ENCODE data around the gene MATN4. TPM values are rescaled to one million over a fixed set of nuclear protein-coding genes. Genes with fewer than 3 reads are reported as not detected.
A peak's percentile ranks its signal among the peaks of the same experiment; 100 is the strongest.

MATN4 gene
- total and polyA plus RNA-seq, 11 donors = not detected

- no peaks in the 10 kb centered on the region for H3K36me3 ChIP-seq
- peaks cover 3 to 54% (median 37%) of the 10 kb centered on the region in 12 donors for H3K4me1 ChIP-seq
- ATAC-seq (peak; percentile 34 to 84 (median 77)), DNase-seq (peak; percentile 74 to 85 (median 79))
- peak within 1 kb of the TSS; percentile 60 to 95 (median 78) for H3K4me3 ChIP-seq
- H3K27ac ChIP-seq = peak within 1 kb of the TSS; percentile 81 to 97 (median 95)
- WGBS, 4 donors = 1 to 5% (median 1%) methylated on average over 23 to 77 of the region's 77 CpGs
- H3K27me3 ChIP-seq = no peaks in the 10 kb centered on the region
- intact Hi-C loops (cut with DNase I) = loop anchor here in 1 of 10 donors (10.0 kb wide), 1 partner anchor 447 kb away; the partner anchor contains the start of genes DNTTIP1 and WFDC3
- no peak for TF ChIP-seq CTCF (IDR thresholded peaks at IDR 0.05)
- peak; percentile 86 to 98 for TF ChIP-seq POLR2A (IDR thresholded peaks at IDR 0.05)
- no peaks in the 10 kb centered on the region for H3K9me3 ChIP-seq
These were observed 40.1 kb upstream of the MATN4 start, which contains the start of gene SDC4 for GRCh38 chr20:45347936-45348778. Gene SDC4, minus strand, starts transcription at chr20:45348424. Its CDS starts 40 bp downstream, at chr20:45348384.

- no peak for DNase-seq
- Histone ChIP-seq H3K36me3 (no peaks in the 10 kb centered on the region), H3K4me3 (peak overlapping the region; percentile 60 to 95 (median 78)), H3K9me3 (no peaks in the 10 kb centered on the region), H3K27me3 (no peaks in the 10 kb centered on the region), H3K27ac (peak overlapping the region; percentile 81 to 97 (median 95)), H3K4me1 (peaks cover 3 to 62% (median 44%) of the 10 kb centered on the region in 12 donors)
- TF ChIP-seq POLR2A (IDR thresholded peaks at IDR 0.05) = no peak
- no peak for TF ChIP-seq CTCF (IDR thresholded peaks at IDR 0.05)
- 14 to 29% (median 20%) methylated on average over 6 to 10 of the region's 10 CpGs for WGBS, 4 donors
- peak in 3 of 4 donors; percentile 8 to 33 (median 17) for ATAC-seq
- intact Hi-C loops (cut with DNase I) = loop anchor here in 1 of 10 donors (10.0 kb wide), 1 partner anchor 447 kb away; the partner anchor contains the start of genes DNTTIP1 and WFDC3
These were observed 39.3 kb upstream of the MATN4 start for GRCh38 chr20:45347297-45347935.

GRCh38 chr20:45346851-45347250, 38.8 kb upstream of the MATN4 start:
- ATAC-seq = no peak
- Histone ChIP-seq H3K36me3 (no peaks in the 10 kb centered on the region), H3K27me3 (no peaks in the 10 kb centered on the region), H3K4me3 (peak overlapping the region; percentile 60 to 95 (median 78)), H3K27ac (peak overlapping the region; percentile 84 to 97 (median 95)), H3K4me1 (peaks cover 3 to 67% (median 49%) of the 10 kb centered on the region in 12 donors), H3K9me3 (no peaks in the 10 kb centered on the region)
- WGBS, 4 donors = 35 to 55% (median 49%) methylated on average over 5 of the region's 5 CpGs
- TF ChIP-seq CTCF (IDR thresholded peaks at IDR 0.05) = no peak
- TF ChIP-seq POLR2A (IDR thresholded peaks at IDR 0.05) = no peak
- intact Hi-C loops (cut with DNase I) = loop anchor here in 1 of 10 donors (10.0 kb wide), 1 partner anchor 448 kb away; the partner anchor contains the start of genes DNTTIP1 and WFDC3
- no peak for DNase-seq
